ENCODE measurements around the gene KLHL1.

The KLHL1 gene

DNA sequence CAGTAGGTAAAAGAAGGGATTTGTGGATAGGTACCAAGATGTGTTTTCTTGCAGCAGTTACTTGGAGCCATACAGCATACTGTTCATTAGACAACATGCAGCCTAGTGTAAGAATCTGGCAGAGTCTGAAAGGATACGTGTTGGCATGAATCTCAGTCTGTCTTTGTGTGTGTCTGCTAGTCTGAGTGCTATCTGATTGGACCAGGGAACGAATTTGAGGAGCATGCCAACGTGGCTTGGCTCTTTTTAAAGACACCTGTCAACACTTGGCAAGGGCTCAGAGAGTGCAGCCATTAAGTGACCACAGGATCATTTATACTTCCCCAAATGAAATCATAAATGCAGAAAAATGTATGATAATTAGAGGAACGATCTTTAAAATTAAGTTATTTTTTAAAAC lies 28.2 kb downstream of the KLHL1 start:
- Mint-ChIP-seq H3K36me3 (ENCODE audit: low read depth) (no peaks in the 10 kb centered on the region), H3K27ac (no peak overlapping the region), H3K4me1 (no peaks in the 10 kb centered on the region), H3K4me3 (no peak overlapping the region), H3K27me3 (ENCODE audit: low read depth, poor library complexity) (no peaks in the 10 kb centered on the region), H3K9me3 (no peaks in the 10 kb centered on the region)
- no peak for DNase-seq
- TF ChIP-seq, protein P1, sequence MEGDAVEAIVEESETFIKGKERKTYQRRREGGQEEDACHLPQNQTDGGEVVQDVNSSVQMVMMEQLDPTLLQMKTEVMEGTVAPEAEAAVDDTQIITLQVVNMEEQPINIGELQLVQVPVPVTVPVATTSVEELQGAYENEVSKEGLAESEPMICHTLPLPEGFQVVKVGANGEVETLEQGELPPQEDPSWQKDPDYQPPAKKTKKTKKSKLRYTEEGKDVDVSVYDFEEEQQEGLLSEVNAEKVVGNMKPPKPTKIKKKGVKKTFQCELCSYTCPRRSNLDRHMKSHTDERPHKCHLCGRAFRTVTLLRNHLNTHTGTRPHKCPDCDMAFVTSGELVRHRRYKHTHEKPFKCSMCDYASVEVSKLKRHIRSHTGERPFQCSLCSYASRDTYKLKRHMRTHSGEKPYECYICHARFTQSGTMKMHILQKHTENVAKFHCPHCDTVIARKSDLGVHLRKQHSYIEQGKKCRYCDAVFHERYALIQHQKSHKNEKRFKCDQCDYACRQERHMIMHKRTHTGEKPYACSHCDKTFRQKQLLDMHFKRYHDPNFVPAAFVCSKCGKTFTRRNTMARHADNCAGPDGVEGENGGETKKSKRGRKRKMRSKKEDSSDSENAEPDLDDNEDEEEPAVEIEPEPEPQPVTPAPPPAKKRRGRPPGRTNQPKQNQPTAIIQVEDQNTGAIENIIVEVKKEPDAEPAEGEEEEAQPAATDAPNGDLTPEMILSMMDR (IDR thresholded peaks at IDR 0.05): no peak

GRCh38 chr13:70054572-70054971 lies 53.7 kb downstream of the KLHL1 start:
- Mint-ChIP-seq H3K27me3 (ENCODE audit: low read depth, poor library complexity) (no peaks in the 10 kb centered on the region), H3K27ac (no peak overlapping the region), H3K36me3 (ENCODE audit: low read depth) (peaks cover 4% of the 10 kb centered on the region), H3K4me1 (no peaks in the 10 kb centered on the region), H3K9me3 (peaks cover 41% of the 10 kb centered on the region), H3K4me3 (no peak overlapping the region)
- TF ChIP-seq, protein P1 (IDR thresholded peaks at IDR 0.05): no peak
- DNase-seq: no peak

DNA sequence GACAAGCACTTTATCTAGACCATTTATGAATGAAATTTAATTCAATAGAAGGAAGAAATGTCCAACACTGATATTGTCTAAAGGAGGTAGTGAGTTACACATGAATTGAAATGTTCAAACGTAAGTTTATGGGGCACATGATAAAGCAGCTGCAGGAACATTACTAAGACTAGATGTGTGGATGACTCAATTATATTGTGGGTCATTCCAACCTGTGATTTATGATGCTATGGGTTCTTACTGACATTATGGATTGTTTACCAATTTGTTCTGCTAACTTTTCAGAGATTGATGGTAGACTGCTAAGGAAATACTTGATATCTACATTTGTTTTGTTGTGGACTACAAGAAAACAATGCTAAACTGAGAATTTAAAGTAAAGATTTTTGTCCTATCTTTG lies 56.7 kb downstream of the KLHL1 start:
- Mint-ChIP-seq H3K9me3 (peaks cover 34% of the 10 kb centered on the region), H3K4me1 (no peaks in the 10 kb centered on the region), H3K27me3 (ENCODE audit: low read depth, poor library complexity) (no peaks in the 10 kb centered on the region), H3K36me3 (ENCODE audit: low read depth) (peaks cover 2% of the 10 kb centered on the region), H3K4me3 (no peak overlapping the region), H3K27ac (no peak overlapping the region)
- no peak for DNase-seq
- TF ChIP-seq, protein P1 (IDR thresholded peaks at IDR 0.05): no peak

GRCh38 chr13:70043685-70044084 lies 64.6 kb downstream of the KLHL1 start:
- no peaks in the 10 kb centered on the region for H3K9me3 Mint-ChIP-seq
- H3K36me3 Mint-ChIP-seq (ENCODE audit: low read depth): no peaks in the 10 kb centered on the region
- H3K27me3 Mint-ChIP-seq (ENCODE audit: low read depth, poor library complexity): peaks cover 7% of the 10 kb centered on the region
- no peaks in the 10 kb centered on the region for H3K4me1 Mint-ChIP-seq
- H3K27ac Mint-ChIP-seq: no peak overlapping the region
- DNase-seq: no peak
- TF ChIP-seq, protein P1 (IDR thresholded peaks at IDR 0.05): no peak
- H3K4me3 Mint-ChIP-seq: no peak overlapping the region

GRCh38 chr13:70042193-70042592 lies 66.1 kb downstream of the KLHL1 start:
- Mint-ChIP-seq H3K4me1 (no peaks in the 10 kb centered on the region), H3K9me3 (no peaks in the 10 kb centered on the region), H3K4me3 (no peak overlapping the region), H3K36me3 (ENCODE audit: low read depth) (no peaks in the 10 kb centered on the region), H3K27ac (no peak overlapping the region), H3K27me3 (ENCODE audit: low read depth, poor library complexity) (peaks cover 7% of the 10 kb centered on the region)
- no peak for DNase-seq
- TF ChIP-seq, protein P1 (IDR thresholded peaks at IDR 0.05): no peak

GRCh38 chr13:70034286-70034685 lies 74.0 kb downstream of the KLHL1 start:
- Mint-ChIP-seq H3K27me3 (ENCODE audit: low read depth, poor library complexity) (peaks cover under 1% of the 10 kb centered on the region), H3K27ac (no peak overlapping the region), H3K36me3 (ENCODE audit: low read depth) (no peaks in the 10 kb centered on the region), H3K4me3 (no peak overlapping the region), H3K4me1 (no peaks in the 10 kb centered on the region), H3K9me3 (peaks cover 3% of the 10 kb centered on the region)
- no peak for DNase-seq
- TF ChIP-seq, protein P1 (IDR thresholded peaks at IDR 0.05): no peak

All from nephron progenitor cell (in vitro differentiated cells).